Gastroesophageal sphincter (tissue), 4 donors: ENCODE measurements around the gene S1PR3. TPM values are rescaled to one million over a fixed set of nuclear protein-coding genes. Genes with fewer than 3 reads are reported as not detected.

ENCODE experiments used
- ATAC-seq: fragments of 150-250 bp; one replicate; pipeline ENCODE4 v1.9.1; 2016; ENCODE audit warnings: mild to moderate bottlenecking, moderate library complexity
- H3K27ac ChIP-seq, 4 donors: fragments of 200-600 bp; sonication (generic) in 3 of 4; 1 replicate in 3 of 4; 2 replicates in 1 of 4; pipeline ENCODE4 v1.5.1; 2016 to 2019
- H3K27me3 ChIP-seq: fragments of 200-600 bp; sonication (generic); one replicate; pipeline ENCODE4 v1.5.1; 2019
- H3K36me3 ChIP-seq, 2 donors: fragments of 200-600 bp; sonication (generic); one replicate each; pipeline ENCODE4 v1.5.1; 2019; ENCODE audit warnings: control low read depth in 1 of 2
- H3K4me1 ChIP-seq, 3 donors: fragments of 200-600 bp; sonication (generic); 1 replicate in 2 of 3; 2 replicates in 1 of 3; pipeline ENCODE4 v1.5.1; 2016 to 2019; ENCODE audit warnings: control low read depth in 2 of 3
- H3K4me3 ChIP-seq, 2 donors: fragments of 200-600 bp; sonication (generic); one replicate each; pipeline ENCODE4 v1.5.1; 2019; ENCODE audit warnings: mild to moderate bottlenecking in 1 of 2, moderate library complexity in 1 of 2
- H3K9me3 ChIP-seq, 3 donors: fragments of 200-600 bp; sonication (generic); one replicate each; pipeline ENCODE4 v1.5.1; 2017 to 2019; ENCODE audit warnings: control low read depth in 2 of 3
- EP300 ChIP-seq: sonication (generic); formaldehyde crosslinking; IDR thresholded peaks from one replicate; pipeline ENCODE4 v1.6.1; 2017; ENCODE audit warnings: antibody characterized with exemption, mild to moderate bottlenecking
- POLR2A ChIP-seq, 2 donors: fragments of 450-650 bp; IDR thresholded peaks; one replicate each; pipeline ENCODE4 v1.6.1; 2017; ENCODE audit warnings: antibody characterized with exemption in 2 of 2, mild to moderate bottlenecking in 2 of 2, moderate library complexity in 1 of 2
- POLR2AphosphoS5 ChIP-seq: sonication (generic); formaldehyde crosslinking; IDR thresholded peaks from one replicate; pipeline ENCODE4 v1.6.1; 2017; ENCODE audit warnings: antibody characterized with exemption
- WGBS, 2 donors: methylation state at CpG; one replicate each; pipeline ENCODE4 v1.1.5; 2018; ENCODE audit warnings: low coverage in 1 of 2; 5-methylcytosine and 5-hydroxymethylcytosine counted together
- total RNA-seq, 4 donors: library from RNA; depleted of rRNA; stranded (reverse); fragments of >200 nt; gene quantifications; one replicate each; pipeline ENCODE4 v1.1.0, GENCODE V29; 2016
- TF ChIP-seq, protein P1 (sequence below), 4 experiments: fragments of 200-600 bp in 2 of 4; fragments of 450-650 bp in 2 of 4; sonication (generic) in 1 of 4; IDR thresholded peaks; one replicate each; pipeline ENCODE4 v1.5.1; 2017 to 2019; ENCODE audit warnings: antibody characterized with exemption in 4 of 4, mild to moderate bottlenecking in 2 of 4, moderate library complexity in 2 of 4

Gene S1PR3
- total RNA-seq, 4 donors from 2014 or later, result 77.9 to 351 (median 167) TPM

DNA sequence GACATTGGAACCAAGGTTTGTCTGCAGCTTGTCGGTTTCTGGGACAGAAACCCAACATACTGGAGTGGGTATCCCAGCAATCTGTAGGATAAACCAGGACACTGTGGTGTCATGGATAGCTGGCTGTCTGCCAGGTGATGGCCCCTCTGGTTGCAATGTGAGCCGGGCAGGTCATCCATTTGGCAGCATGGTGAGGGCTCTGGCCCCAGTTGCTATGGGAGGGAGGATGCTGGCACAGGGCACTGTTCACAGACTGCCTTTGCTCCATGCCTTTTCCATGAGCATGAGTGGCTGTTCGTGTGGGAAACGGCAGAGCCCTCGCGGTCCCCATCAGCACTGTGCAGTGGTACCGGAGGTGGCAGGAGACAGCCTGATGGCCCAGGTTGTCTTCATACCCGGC is 6.4 kb downstream of the S1PR3 start:
- Histone ChIP-seq H3K36me3 (peaks cover 0 to 11% of the 10 kb centered on the region in 2 donors), H3K4me3 (no peak overlapping the region), H3K4me1 (peaks cover 9 to 100% (median 55%) of the 10 kb centered on the region in 3 donors), H3K27ac (peak overlapping the region; percentile 64 to 98 (median 96)), H3K27me3 (no peaks in the 10 kb centered on the region), H3K9me3 (no peaks in the 10 kb centered on the region)
- WGBS, 2 donors, result 14% methylated on average over 1 to 2 of the region's 8 CpGs
- TF ChIP-seq, protein P1, sequence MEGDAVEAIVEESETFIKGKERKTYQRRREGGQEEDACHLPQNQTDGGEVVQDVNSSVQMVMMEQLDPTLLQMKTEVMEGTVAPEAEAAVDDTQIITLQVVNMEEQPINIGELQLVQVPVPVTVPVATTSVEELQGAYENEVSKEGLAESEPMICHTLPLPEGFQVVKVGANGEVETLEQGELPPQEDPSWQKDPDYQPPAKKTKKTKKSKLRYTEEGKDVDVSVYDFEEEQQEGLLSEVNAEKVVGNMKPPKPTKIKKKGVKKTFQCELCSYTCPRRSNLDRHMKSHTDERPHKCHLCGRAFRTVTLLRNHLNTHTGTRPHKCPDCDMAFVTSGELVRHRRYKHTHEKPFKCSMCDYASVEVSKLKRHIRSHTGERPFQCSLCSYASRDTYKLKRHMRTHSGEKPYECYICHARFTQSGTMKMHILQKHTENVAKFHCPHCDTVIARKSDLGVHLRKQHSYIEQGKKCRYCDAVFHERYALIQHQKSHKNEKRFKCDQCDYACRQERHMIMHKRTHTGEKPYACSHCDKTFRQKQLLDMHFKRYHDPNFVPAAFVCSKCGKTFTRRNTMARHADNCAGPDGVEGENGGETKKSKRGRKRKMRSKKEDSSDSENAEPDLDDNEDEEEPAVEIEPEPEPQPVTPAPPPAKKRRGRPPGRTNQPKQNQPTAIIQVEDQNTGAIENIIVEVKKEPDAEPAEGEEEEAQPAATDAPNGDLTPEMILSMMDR (IDR thresholded peaks at IDR 0.05), result no peak
- no peak for TF ChIP-seq POLR2A (IDR thresholded peaks at IDR 0.05)
- TF ChIP-seq POLR2AphosphoS5, result peak; percentile 24
- TF ChIP-seq EP300, result no peak
- ATAC-seq, result no peak

DNA sequence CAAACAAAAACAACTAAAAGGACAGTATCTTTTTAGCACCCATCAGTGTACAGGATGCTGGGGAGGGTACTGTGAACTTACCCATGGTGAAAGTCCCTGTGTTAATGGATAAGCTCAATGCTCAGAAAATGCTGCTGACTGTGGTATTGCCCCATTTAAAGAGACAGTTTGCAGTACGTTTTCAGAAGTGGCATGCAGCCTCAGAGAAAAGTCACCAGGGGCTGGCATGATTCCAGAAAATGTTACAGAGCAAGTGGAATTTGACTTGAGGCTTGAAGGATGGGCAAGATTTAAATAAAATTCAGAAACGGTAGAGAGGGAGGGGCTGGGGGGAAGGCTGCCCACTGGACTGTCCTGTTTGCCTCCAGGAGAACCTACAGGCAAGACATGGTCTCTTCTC is 7.2 kb downstream of the S1PR3 start:
- TF ChIP-seq POLR2AphosphoS5, result no peak
- TF ChIP-seq POLR2A (IDR thresholded peaks at IDR 0.05), result no peak
- TF ChIP-seq, protein P1 (IDR thresholded peaks at IDR 0.05), result no peak
- TF ChIP-seq EP300, result no peak
- Histone ChIP-seq H3K27ac (peak overlapping the region; percentile 64 to 98 (median 96)), H3K9me3 (no peaks in the 10 kb centered on the region), H3K36me3 (peaks cover 0 to 19% of the 10 kb centered on the region in 2 donors), H3K4me3 (no peak overlapping the region), H3K27me3 (no peaks in the 10 kb centered on the region), H3K4me1 (peaks cover 9 to 100% (median 55%) of the 10 kb centered on the region in 3 donors)
- 0 to 5% methylated on average over 1 to 2 of the region's 2 CpGs for WGBS, 2 donors
- ATAC-seq, result no peak

DNA sequence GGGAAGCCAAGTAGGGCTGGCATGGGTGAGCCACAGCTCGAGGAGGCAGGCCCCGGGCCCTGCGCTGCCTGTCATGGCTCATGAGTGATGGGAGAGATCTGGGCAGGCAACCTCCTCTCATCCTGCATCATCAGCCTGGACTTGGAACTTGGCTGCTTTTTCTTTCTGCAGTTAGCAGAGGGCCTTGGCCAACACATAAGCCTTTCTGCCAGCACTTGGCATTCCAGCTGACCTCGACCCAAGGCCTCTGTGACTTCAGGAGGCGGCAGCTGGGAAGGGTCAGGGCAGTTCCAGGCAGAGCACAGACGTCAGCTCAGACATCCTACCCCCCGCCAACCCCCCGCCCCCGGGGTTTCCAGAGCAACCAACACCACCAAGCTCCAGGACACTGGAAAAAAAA is 7.6 kb downstream of the S1PR3 start:
- whole genome bisulfite sequencing, 2 donors, result 10% methylated on average over 2 to 3 of the region's 9 CpGs
- H3K4me1 ChIP-seq, result peaks cover 9 to 100% (median 55%) of the 10 kb centered on the region in 3 donors
- H3K27me3 ChIP-seq, result no peaks in the 10 kb centered on the region
- H3K9me3 ChIP-seq, result no peaks in the 10 kb centered on the region
- H3K4me3 ChIP-seq, result no peak overlapping the region
- H3K27ac ChIP-seq, result peak overlapping the region; percentile 64 to 98 (median 96)
- no peak for TF ChIP-seq POLR2A (IDR thresholded peaks at IDR 0.05)
- TF ChIP-seq EP300, result peak; percentile 55
- TF ChIP-seq, protein P1 (IDR thresholded peaks at IDR 0.05), result no peak
- TF ChIP-seq POLR2AphosphoS5, result peak; percentile 98
- H3K36me3 ChIP-seq, result peaks cover 0 to 23% of the 10 kb centered on the region in 2 donors
- ATAC-seq, result peak; percentile 81

DNA sequence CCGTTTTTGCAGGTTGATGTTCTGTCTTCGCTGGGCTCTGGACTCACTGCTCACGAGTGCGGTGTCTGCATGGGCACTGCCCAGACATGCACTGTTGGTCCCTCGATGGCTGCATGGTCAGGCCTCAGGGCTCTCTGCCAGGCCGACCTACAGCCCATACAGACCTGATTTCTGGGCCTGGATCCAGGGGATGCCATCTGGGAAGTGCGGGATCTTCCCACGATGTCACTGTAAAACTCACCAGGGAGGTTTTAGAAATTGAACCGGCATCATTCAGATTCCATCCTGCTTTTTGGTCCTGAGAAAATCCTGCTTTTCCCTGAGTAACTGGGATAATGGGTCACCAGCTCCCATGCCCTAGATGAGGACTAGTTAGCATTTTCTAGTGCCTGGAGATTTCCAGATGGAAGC is 9.1 kb downstream of the S1PR3 start:
- no peak for ATAC-seq
- H3K4me1 ChIP-seq, result peaks cover 9 to 100% (median 54%) of the 10 kb centered on the region in 3 donors
- 0 to 46% methylated on average over 1 to 4 of the region's 9 CpGs for WGBS, 2 donors

DNA sequence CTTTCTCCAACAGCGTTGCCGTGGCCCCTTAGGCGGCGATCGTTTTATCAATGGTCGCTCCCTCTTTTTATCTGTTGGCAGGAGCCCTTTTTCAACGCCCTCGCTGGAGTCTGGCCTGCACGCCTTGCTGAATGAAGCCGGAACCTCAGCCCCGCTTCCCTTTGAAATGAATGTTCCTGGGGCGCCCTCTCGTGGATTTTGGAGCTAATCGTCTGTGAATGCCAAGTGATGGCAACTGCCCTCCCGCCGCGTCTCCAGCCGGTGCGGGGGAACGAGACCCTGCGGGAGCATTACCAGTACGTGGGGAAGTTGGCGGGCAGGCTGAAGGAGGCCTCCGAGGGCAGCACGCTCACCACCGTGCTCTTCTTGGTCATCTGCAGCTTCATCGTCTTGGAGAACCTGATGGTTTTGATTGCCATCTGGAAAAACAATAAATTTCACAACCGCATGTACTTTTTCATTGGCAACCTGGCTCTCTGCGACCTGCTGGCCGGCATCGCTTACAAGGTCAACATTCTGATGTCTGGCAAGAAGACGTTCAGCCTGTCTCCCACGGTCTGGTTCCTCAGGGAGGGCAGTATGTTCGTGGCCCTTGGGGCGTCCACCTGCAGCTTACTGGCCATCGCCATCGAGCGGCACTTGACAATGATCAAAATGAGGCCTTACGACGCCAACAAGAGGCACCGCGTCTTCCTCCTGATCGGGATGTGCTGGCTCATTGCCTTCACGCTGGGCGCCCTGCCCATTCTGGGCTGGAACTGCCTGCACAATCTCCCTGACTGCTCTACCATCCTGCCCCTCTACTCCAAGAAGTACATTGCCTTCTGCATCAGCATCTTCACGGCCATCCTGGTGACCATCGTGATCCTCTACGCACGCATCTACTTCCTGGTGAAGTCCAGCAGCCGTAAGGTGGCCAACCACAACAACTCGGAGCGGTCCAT is 10.0 kb downstream of the S1PR3 start:
- no peaks in the 10 kb centered on the region for H3K9me3 ChIP-seq
- 3 to 11% methylated on average over 11 to 21 of the region's 52 CpGs for WGBS, 2 donors
- peak overlapping the region in 1 of 2 donors; percentile 32 for H3K4me3 ChIP-seq
- peaks cover 11 to 100% (median 52%) of the 10 kb centered on the region in 3 donors for H3K4me1 ChIP-seq
- peak; percentile 59 for ATAC-seq
- H3K27ac ChIP-seq, result peak overlapping the region; percentile 60 to 98 (median 96)
- H3K27me3 ChIP-seq, result no peaks in the 10 kb centered on the region
- H3K36me3 ChIP-seq, result peaks cover 0 to 38% of the 10 kb centered on the region in 2 donors
- TF ChIP-seq, protein P1 (IDR thresholded peaks at IDR 0.05), result peak; percentile 66 to 92 (median 88)
- TF ChIP-seq EP300 (no peak), POLR2A (IDR thresholded peaks at IDR 0.05) (no peak), POLR2AphosphoS5 (peak; percentile 21)

More for the DNA sequence above, 9.1 kb downstream of the S1PR3 start:
- TF ChIP-seq POLR2A (IDR thresholded peaks at IDR 0.05) (no peak), POLR2AphosphoS5 (no peak), EP300 (no peak)
- Histone ChIP-seq H3K9me3 (no peaks in the 10 kb centered on the region), H3K27ac (peak overlapping the region; percentile 60 to 98 (median 96)), H3K27me3 (no peaks in the 10 kb centered on the region), H3K4me3 (no peak overlapping the region), H3K36me3 (peaks cover 0 to 37% of the 10 kb centered on the region in 2 donors)
